Hippocampal formation (tissue), 2 donors: ENCODE results near the gene PSMC1.

Experiments
- DNase-seq, 2 donors: peaks; one replicate each; lab custom pipeline; 2025; lab: John Stamatoyannopoulos, UW

Gene PSMC1

DNA sequence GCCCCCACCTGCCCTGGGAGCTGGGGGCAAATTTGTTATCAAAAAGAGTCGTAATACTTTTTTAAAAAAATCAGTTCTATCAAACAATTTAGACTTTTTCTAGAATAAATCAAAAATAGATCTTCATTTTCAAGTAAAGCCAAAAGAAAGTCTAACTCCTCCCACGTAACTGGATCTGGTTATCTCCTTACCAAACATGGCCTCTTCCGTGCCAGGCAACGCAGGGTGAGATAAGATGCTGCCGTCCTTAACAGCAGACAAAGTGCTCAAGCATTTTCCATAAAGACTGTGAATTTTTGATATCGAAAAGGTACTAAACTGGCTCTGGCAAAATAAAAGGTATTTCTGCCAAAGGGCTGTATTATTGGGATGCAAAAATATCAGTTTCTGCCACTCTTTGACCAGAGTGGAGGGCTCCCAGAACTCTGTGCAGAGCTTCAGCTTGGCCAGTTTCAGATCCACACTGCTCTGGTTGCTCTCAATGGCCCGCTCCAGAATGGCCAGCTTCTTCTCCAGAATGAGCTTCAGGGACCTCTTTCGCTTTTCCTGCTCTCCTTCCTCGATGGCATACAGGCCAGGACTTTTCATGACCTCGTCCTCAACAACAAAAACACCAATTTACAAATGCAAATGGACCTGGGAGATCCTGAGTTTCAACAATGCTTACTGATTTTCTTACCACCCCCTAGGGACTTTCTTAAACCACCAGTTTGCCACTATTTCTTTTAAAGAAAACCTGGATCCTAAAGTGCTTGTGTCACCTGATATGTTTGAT, 46.4 kb downstream of the PSMC1 start:
- DNase-seq, result no peak

- DNase-seq, result no peak
These were observed 47.1 kb downstream of the PSMC1 start for GRCh38 chr14:90303473-90303872.

- DNase-seq, result no peak
These were observed 48.1 kb downstream of the PSMC1 start for GRCh38 chr14:90304502-90304901.

GRCh38 chr14:90305176-90305601, 48.8 kb downstream of the PSMC1 start:
- no peak for DNase-seq

DNA sequence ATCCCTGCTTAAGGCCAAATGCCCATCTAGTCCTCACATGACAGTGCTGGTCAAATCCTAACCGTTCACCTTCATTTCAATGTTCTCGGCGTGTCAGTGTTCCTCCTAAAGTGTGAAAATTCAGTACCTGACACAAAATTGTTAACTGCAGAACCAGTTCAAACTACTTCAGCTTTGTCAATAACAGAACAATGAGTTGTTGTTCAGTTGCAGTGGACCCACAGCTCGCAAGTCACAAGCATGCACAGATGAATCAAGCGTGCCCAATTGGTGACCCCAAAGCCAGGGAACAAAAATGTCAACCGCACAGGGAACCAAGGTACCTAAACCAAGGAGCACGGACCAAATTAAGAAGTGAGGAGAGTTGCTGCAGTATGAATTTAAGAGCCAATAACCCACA, 52.2 kb downstream of the PSMC1 start:
- no peak for DNase-seq

GRCh38 chr14:90317286-90317685, 60.9 kb downstream of the PSMC1 start:
- DNase-seq, result no peak

DNA sequence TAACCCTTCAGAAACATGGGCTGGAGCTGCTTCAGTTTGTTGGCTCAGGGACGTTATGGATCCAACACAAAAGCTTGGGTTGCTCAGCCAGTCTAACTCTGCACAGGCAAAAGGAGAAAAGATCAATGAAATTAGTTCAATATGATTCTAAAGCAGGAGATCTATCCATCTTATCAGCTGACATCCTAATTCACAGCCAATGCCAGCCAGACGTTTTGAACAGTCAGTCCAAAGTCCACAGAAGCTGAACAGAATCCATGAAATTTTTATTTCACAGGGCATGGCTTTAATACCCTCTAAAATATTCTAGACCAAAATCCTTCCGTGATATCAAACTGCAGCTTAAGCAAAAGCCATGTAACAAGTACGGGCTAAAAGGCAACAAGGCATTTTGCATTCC, 61.7 kb downstream of the PSMC1 start:
- no peak for DNase-seq

- no peak for DNase-seq
These were observed 62.8 kb downstream of the PSMC1 start for GRCh38 chr14:90319173-90319572.

GRCh38 chr14:90319634-90320541, 63.5 kb downstream of the PSMC1 start:
- DNase-seq, result no peak

GRCh38 chr14:90321891-90322290, 65.5 kb downstream of the PSMC1 start:
- no peak for DNase-seq
